GOT3 (cell line): ENCODE results near the gene FOLR3.
"Not testable (repeated sequence)": the region's sequence is repeated elsewhere in the genome, so short reads cannot be mapped to it uniquely, and the experiment has no call there.

Experiments
- DNase-seq: peaks from one replicate; lab custom pipeline; 2025; ENCODE audit warnings: mixed read lengths; lab: John Stamatoyannopoulos, UW

Gene FOLR3

GRCh38 chr11:72123117-72123653, 12.3 kb upstream of the FOLR3 start:
- no peak for DNase-seq

- DNase-seq, result no peak
These were observed 11.5 kb upstream of the FOLR3 start for GRCh38 chr11:72124046-72124445.

- no peak for DNase-seq
These were observed 9.6 kb upstream of the FOLR3 start for GRCh38 chr11:72125956-72126355.

GRCh38 chr11:72127923-72128322, 7.6 kb upstream of the FOLR3 start:
- no peak for DNase-seq

- no peak for DNase-seq
These were observed 6.1 kb upstream of the FOLR3 start for GRCh38 chr11:72129381-72129780.

GRCh38 chr11:72132646-72133045, 2.9 kb upstream of the FOLR3 start:
- DNase-seq, result no peak

GRCh38 chr11:72135891-72136683, 562 bp downstream of the FOLR3 start:
- no peak for DNase-seq

- no peak for DNase-seq
These were observed 1.2 kb downstream of the FOLR3 start for GRCh38 chr11:72136684-72137262.

GRCh38 chr11:72138821-72139390, 3.4 kb downstream of the FOLR3 start:
- no peak for DNase-seq

GRCh38 chr11:72139500-72139899, 4.0 kb downstream of the FOLR3 start:
- no peak for DNase-seq

GRCh38 chr11:72140661-72141060, 5.1 kb downstream of the FOLR3 start:
- DNase-seq, result no peak

GRCh38 chr11:72141066-72141465, 5.5 kb downstream of the FOLR3 start:
- DNase-seq, result peak; percentile 17

- not testable (repeated sequence) for DNase-seq
These were observed 6.6 kb downstream of the FOLR3 start for GRCh38 chr11:72142086-72142485.

GRCh38 chr11:72142543-72142942, 7.0 kb downstream of the FOLR3 start:
- DNase-seq, result not testable (repeated sequence)

- DNase-seq, result no peak
These were observed 9.5 kb downstream of the FOLR3 start for GRCh38 chr11:72144807-72145565.

- DNase-seq, result no peak
These were observed 11.1 kb downstream of the FOLR3 start for GRCh38 chr11:72146625-72147024.

- DNase-seq, result no peak
These were observed 15.4 kb downstream of the FOLR3 start for GRCh38 chr11:72150882-72151281.

GRCh38 chr11:72153874-72154273, 18.3 kb downstream of the FOLR3 start:
- DNase-seq, result not testable (repeated sequence)

GRCh38 chr11:72154816-72155215, 19.3 kb downstream of the FOLR3 start:
- DNase-seq, result no peak

GRCh38 chr11:72155751-72156150, 20.2 kb downstream of the FOLR3 start:
- DNase-seq, result no peak

GRCh38 chr11:72157131-72157530, 21.6 kb downstream of the FOLR3 start:
- no peak for DNase-seq

GRCh38 chr11:72160319-72160718, 24.8 kb downstream of the FOLR3 start:
- no peak for DNase-seq
